Astrocyte (in vitro differentiated cells and primary cell): ENCODE results near the gene ISCU. TPM values are rescaled to one million over a fixed set of nuclear protein-coding genes. Genes with fewer than 3 reads are reported as not detected.
"Not testable (repeated sequence)": the region's sequence is repeated elsewhere in the genome, so short reads cannot be mapped to it uniquely, and the experiment has no call there.

ENCODE experiments used
- DNase-seq: peaks from one replicate; pipeline ENCODE4 v3.0.0-alpha.2; 2010; ENCODE audit warnings: low read depth
- FAIRE-seq: peaks from 2 replicates; lab custom pipeline; 2011; peaks lifted over from hg19 to GRCh38; lab: Jason Lieb, UNC
- H2AFZ ChIP-seq: 2 replicates; pipeline ENCODE4 v1.6.0; 2012; ENCODE audit warnings: low read depth, low read length, inconsistent platforms
- H3K27ac ChIP-seq: 2 replicates; pipeline ENCODE4 v1.5.1; 2011; ENCODE audit warnings: low read depth, low read length, inconsistent platforms
- H3K27me3 ChIP-seq: 2 replicates; pipeline ENCODE4 v1.6.0; 2011; ENCODE audit warnings: low read length, inconsistent platforms; ENCODE audit not compliant: insufficient read depth
- H3K36me3 ChIP-seq: 2 replicates; pipeline ENCODE4 v1.5.1; 2011; ENCODE audit warnings: low read length, inconsistent platforms; ENCODE audit not compliant: insufficient read depth
- H3K4me1 ChIP-seq: 2 replicates; pipeline ENCODE4 v1.5.1; 2011; ENCODE audit warnings: low read length, inconsistent platforms; ENCODE audit not compliant: insufficient read depth
- H3K4me2 ChIP-seq: 2 replicates; pipeline ENCODE4 v1.6.0; 2012; ENCODE audit warnings: low read length, inconsistent platforms
- H3K4me3 ChIP-seq: 2 replicates; pipeline ENCODE4 v1.5.1; 2011; ENCODE audit warnings: low read depth, mild to moderate bottlenecking, low read length, inconsistent platforms; ENCODE audit not compliant: insufficient read depth
- H3K79me2 ChIP-seq: 2 replicates; pipeline ENCODE4 v1.6.0; 2012; ENCODE audit warnings: mild to moderate bottlenecking, low read length, inconsistent platforms; ENCODE audit not compliant: insufficient read depth
- H3K9ac ChIP-seq: 2 replicates; pipeline ENCODE4 v1.6.0; 2012; ENCODE audit warnings: mild to moderate bottlenecking, low read length, inconsistent platforms
- H3K9me3 ChIP-seq: 2 replicates; pipeline ENCODE4 v1.5.1; 2012; ENCODE audit warnings: low read depth, mild to moderate bottlenecking, low read length, inconsistent platforms; ENCODE audit not compliant: insufficient read depth
- H4K20me1 ChIP-seq: 2 replicates; pipeline ENCODE4 v1.6.0; 2012; ENCODE audit warnings: low read length, inconsistent platforms; ENCODE audit not compliant: insufficient read depth
- H3K27ac Mint-ChIP-seq: one replicate; pipeline ENCODE4 v1.8.0; 2021; ENCODE audit warnings: mild to moderate bottlenecking, mixed read lengths; ENCODE audit not compliant: unreplicated experiment
- H3K27me3 Mint-ChIP-seq: one replicate; pipeline ENCODE4 v1.8.0; 2021; ENCODE audit warnings: low read depth, mixed read lengths; ENCODE audit not compliant: unreplicated experiment
- H3K36me3 Mint-ChIP-seq: one replicate; pipeline ENCODE4 v1.8.0; 2021; ENCODE audit warnings: low read depth, mixed read lengths; ENCODE audit not compliant: unreplicated experiment
- H3K4me1 Mint-ChIP-seq: one replicate; pipeline ENCODE4 v1.8.0; 2021; ENCODE audit warnings: low read depth, mixed read lengths; ENCODE audit not compliant: unreplicated experiment
- H3K4me3 Mint-ChIP-seq: one replicate; pipeline ENCODE4 v1.8.0; 2021; ENCODE audit warnings: mild to moderate bottlenecking, moderate library complexity, mixed read lengths; ENCODE audit not compliant: unreplicated experiment
- H3K9me3 Mint-ChIP-seq: one replicate; pipeline ENCODE4 v1.8.0; 2021; ENCODE audit warnings: mild to moderate bottlenecking, mixed read lengths; ENCODE audit not compliant: unreplicated experiment
- EZH2 ChIP-seq: IDR thresholded peaks from 2 replicates; pipeline ENCODE4 v1.6.1; 2012; ENCODE audit warnings: mild to moderate bottlenecking, low read length, inconsistent platforms; ENCODE audit not compliant: insufficient read depth
- total RNA-seq: library from RNA; stranded (reverse); gene quantifications from 2 replicates; pipeline ENCODE4 v1.2.1, GENCODE V29; 2021
- TF ChIP-seq, protein P1 (sequence below): IDR thresholded peaks from 2 replicates; pipeline ENCODE4 v1.5.1; 2011; ENCODE audit warnings: low read depth, mild to moderate bottlenecking, inconsistent platforms, low read length, moderate library complexity; ENCODE audit not compliant: insufficient read depth

Gene ISCU
- total RNA-seq, 1 donor from 2014 or later, result 124 TPM

DNA sequence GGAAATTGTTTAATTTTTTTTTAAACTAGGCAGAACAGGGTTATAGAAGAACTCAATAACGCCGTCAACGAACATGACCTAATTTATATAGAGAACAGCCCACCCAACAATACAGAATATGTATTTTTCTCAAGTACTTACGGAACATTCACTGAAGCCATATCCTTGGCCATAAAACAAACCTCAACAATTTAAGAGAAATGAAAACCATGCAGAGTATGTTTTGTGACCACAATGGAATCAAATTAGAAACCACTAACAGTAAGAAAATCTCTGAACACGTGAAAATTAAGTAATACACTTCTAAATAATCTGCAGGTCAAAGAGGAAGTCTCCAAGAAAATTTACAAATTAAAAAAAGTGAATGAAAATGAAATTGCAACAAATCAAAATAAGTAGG is 10.9 kb upstream of the ISCU start:
- Mint-ChIP-seq H3K4me1 (peaks cover 31% of the 10 kb centered on the region), H3K27ac (peak overlapping the region; percentile 60), H3K36me3 (peaks cover 8% of the 10 kb centered on the region), H3K4me3 (peak overlapping the region; percentile 8), H3K9me3 (no peaks in the 10 kb centered on the region), H3K27me3 (no peaks in the 10 kb centered on the region)
- Histone ChIP-seq H2AFZ (no peak overlapping the region), H3K9ac (no peak overlapping the region), H3K4me3 (no peak overlapping the region), H3K4me2 (peak overlapping the region; percentile 7), H3K36me3 (peaks cover 18% of the 10 kb centered on the region), H3K9me3 (no peaks in the 10 kb centered on the region), H3K79me2 (peaks cover 84% of the 10 kb centered on the region), H3K27me3 (no peaks in the 10 kb centered on the region), H3K4me1 (no peaks in the 10 kb centered on the region), H3K27ac (no peak overlapping the region), H4K20me1 (peaks cover 76% of the 10 kb centered on the region)
- no peak for FAIRE-seq
- TF ChIP-seq, protein P1, sequence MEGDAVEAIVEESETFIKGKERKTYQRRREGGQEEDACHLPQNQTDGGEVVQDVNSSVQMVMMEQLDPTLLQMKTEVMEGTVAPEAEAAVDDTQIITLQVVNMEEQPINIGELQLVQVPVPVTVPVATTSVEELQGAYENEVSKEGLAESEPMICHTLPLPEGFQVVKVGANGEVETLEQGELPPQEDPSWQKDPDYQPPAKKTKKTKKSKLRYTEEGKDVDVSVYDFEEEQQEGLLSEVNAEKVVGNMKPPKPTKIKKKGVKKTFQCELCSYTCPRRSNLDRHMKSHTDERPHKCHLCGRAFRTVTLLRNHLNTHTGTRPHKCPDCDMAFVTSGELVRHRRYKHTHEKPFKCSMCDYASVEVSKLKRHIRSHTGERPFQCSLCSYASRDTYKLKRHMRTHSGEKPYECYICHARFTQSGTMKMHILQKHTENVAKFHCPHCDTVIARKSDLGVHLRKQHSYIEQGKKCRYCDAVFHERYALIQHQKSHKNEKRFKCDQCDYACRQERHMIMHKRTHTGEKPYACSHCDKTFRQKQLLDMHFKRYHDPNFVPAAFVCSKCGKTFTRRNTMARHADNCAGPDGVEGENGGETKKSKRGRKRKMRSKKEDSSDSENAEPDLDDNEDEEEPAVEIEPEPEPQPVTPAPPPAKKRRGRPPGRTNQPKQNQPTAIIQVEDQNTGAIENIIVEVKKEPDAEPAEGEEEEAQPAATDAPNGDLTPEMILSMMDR, result no peak
- TF ChIP-seq EZH2, result no peak
- DNase-seq, result peak; percentile 85

DNA sequence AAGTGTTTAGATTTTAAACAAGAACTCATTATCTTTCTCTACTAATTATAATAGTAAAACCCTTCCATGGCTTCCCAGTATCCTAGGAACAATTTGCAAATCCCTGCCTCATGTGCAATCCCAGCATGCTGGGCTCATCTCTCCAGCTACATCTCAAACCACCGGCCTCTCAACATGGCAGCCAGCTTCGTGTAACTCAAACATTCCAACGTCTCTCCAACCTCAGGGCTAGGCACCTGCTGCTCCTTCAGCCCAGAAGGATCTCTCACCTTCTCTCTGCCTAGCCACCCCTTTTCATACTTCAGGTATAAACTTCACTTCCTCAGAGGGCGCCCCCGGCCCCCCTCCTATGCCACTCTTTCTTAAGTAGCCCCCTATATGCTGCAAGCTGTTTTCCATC is 8.6 kb upstream of the ISCU start:
- Histone ChIP-seq H3K27me3 (no peaks in the 10 kb centered on the region), H3K4me2 (no peak overlapping the region), H3K9me3 (no peaks in the 10 kb centered on the region), H3K9ac (no peak overlapping the region), H3K4me1 (no peaks in the 10 kb centered on the region), H3K27ac (no peak overlapping the region), H4K20me1 (peaks cover 85% of the 10 kb centered on the region), H2AFZ (no peak overlapping the region), H3K36me3 (peaks cover 5% of the 10 kb centered on the region), H3K79me2 (peaks cover 97% of the 10 kb centered on the region), H3K4me3 (no peak overlapping the region)
- Mint-ChIP-seq H3K4me1 (peaks cover 38% of the 10 kb centered on the region), H3K36me3 (peaks cover 7% of the 10 kb centered on the region), H3K27me3 (no peaks in the 10 kb centered on the region), H3K9me3 (no peaks in the 10 kb centered on the region), H3K27ac (no peak overlapping the region), H3K4me3 (no peak overlapping the region)
- DNase-seq (no peak), FAIRE-seq (no peak)
- TF ChIP-seq EZH2, result no peak
- TF ChIP-seq, protein P1, result no peak

DNA sequence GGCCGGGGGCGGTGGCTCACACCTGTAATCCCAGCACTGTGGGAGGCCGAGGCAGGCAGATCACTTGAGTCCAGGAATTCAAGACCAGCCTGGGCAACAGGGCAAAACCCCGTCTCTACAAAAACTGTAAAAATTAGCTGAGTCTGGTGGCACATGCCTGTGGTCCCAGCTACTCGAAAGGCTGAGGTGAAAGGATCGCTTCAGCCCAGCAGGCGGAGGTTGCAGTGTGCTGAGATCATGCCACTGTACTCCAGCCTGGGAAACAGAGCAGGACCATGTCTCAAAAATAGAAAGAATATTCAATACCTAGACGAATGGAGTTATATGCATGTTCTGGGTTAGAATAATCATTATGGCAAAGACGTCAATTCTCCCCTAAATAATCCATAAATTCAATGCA is 7.0 kb upstream of the ISCU start:
- H3K27me3 Mint-ChIP-seq, H3K36me3 Mint-ChIP-seq, H3K4me1 ChIP-seq, H3K27ac Mint-ChIP-seq, DNase-seq, H3K4me2 ChIP-seq, H3K4me3 Mint-ChIP-seq, H2AFZ ChIP-seq, H3K9ac ChIP-seq, H3K27ac ChIP-seq, H3K27me3 ChIP-seq, H3K9me3 ChIP-seq, H3K4me3 ChIP-seq, FAIRE-seq, H3K9me3 Mint-ChIP-seq, H3K36me3 ChIP-seq: not testable (repeated sequence)
- H4K20me1 ChIP-seq, result peaks cover 84% of the 10 kb centered on the region
- H3K4me1 Mint-ChIP-seq, result peaks cover 41% of the 10 kb centered on the region
- H3K79me2 ChIP-seq, result peaks cover 97% of the 10 kb centered on the region
